Cortex of kidney (tissue), 1 donor: ENCODE measurements around the gene GYPB.
"Not testable (repeated sequence)": the region's sequence is repeated elsewhere in the genome, so short reads cannot be mapped to it uniquely, and the experiment has no call there.

Experiments used
- DNase-seq: peaks from one replicate; lab custom pipeline; 2025; lab: John Stamatoyannopoulos, UW

The GYPB gene

GRCh38 chr4:144019277-144019676 is at the start of gene GYPB:
GYPB (minus strand) TSS chr4:144019380; CDS start chr4:144019287, 93 bp downstream.
- not testable (repeated sequence) for DNase-seq

- DNase-seq = not testable (repeated sequence)
These were observed 42.4 kb upstream of the GYPB start for GRCh38 chr4:144061556-144061955.

GRCh38 chr4:144060234-144060859 is 41.2 kb upstream of the GYPB start:
- DNase-seq = not testable (repeated sequence)

GRCh38 chr4:144056800-144057199 is 37.6 kb upstream of the GYPB start:
- DNase-seq = no peak

GRCh38 chr4:144055336-144055735 is 36.2 kb upstream of the GYPB start:
- DNase-seq = not testable (repeated sequence)

- DNase-seq = not testable (repeated sequence)
These were observed 32.3 kb upstream of the GYPB start for GRCh38 chr4:144051494-144051893.

- DNase-seq = not testable (repeated sequence)
These were observed 31.5 kb upstream of the GYPB start for GRCh38 chr4:144050631-144051030.

- DNase-seq = not testable (repeated sequence)
These were observed 30.6 kb upstream of the GYPB start for GRCh38 chr4:144049495-144050424.

GRCh38 chr4:144044936-144045335 is 25.8 kb upstream of the GYPB start:
- not testable (repeated sequence) for DNase-seq

GRCh38 chr4:144032580-144032979 is 13.4 kb upstream of the GYPB start:
- DNase-seq = not testable (repeated sequence)

GRCh38 chr4:144031875-144032274 is 12.7 kb upstream of the GYPB start:
- not testable (repeated sequence) for DNase-seq

- not testable (repeated sequence) for DNase-seq
These were observed 12.2 kb upstream of the GYPB start for GRCh38 chr4:144031369-144031768.

- DNase-seq = not testable (repeated sequence)
These were observed 11.5 kb upstream of the GYPB start for GRCh38 chr4:144030708-144031107.

GRCh38 chr4:144026682-144027081 is 7.5 kb upstream of the GYPB start:
- not testable (repeated sequence) for DNase-seq

GRCh38 chr4:144024399-144025053 is 5.3 kb upstream of the GYPB start:
- not testable (repeated sequence) for DNase-seq

GRCh38 chr4:144022772-144023400 is 3.7 kb upstream of the GYPB start:
- DNase-seq = not testable (repeated sequence)

- not testable (repeated sequence) for DNase-seq
These were observed 2.3 kb upstream of the GYPB start for GRCh38 chr4:144021336-144021990.

GRCh38 chr4:144018223-144019000 is 768 bp downstream of the GYPB start:
- DNase-seq = not testable (repeated sequence)

- DNase-seq = not testable (repeated sequence)
These were observed 1.9 kb downstream of the GYPB start for GRCh38 chr4:144017271-144017670.

- not testable (repeated sequence) for DNase-seq
These were observed 3.0 kb downstream of the GYPB start for GRCh38 chr4:144016057-144016605.
